Central memory CD8-positive, alpha-beta T cell (primary cell): ENCODE results near the gene C2orf78.
"Not testable (repeated sequence)": the region's sequence is repeated elsewhere in the genome, so short reads cannot be mapped to it uniquely, and the experiment has no call there.

Source experiments
- ATAC-seq: fragments of 150-1000 bp; cut with Tn5 transposase; replicated peaks from 2 replicates; pipeline ENCODE4 v1.10.0; 2022; ENCODE audit warnings: mild to moderate bottlenecking, moderate FRiP score, moderate number of reproducible peaks; ENCODE audit not compliant: poor library complexity, severe bottlenecking; ENCODE audit errors: extremely low read depth
- DNase-seq, 2 donors: peaks; one replicate each; pipeline ENCODE4 v3.0.0; 2021; ENCODE audit warnings: low spot score in 2 of 2
- H3K27ac Mint-ChIP-seq: one replicate; pipeline ENCODE4 v1.8.0; 2022; ENCODE audit warnings: low read depth, mild to moderate bottlenecking, moderate library complexity, mixed read lengths
- H3K27me3 Mint-ChIP-seq: one replicate; pipeline ENCODE4 v1.8.0; 2022; ENCODE audit warnings: mixed read lengths
- H3K36me3 Mint-ChIP-seq: one replicate; pipeline ENCODE4 v1.8.0; 2022; ENCODE audit warnings: mild to moderate bottlenecking, moderate library complexity, mixed read lengths; ENCODE audit not compliant: insufficient read depth
- H3K4me1 Mint-ChIP-seq: one replicate; pipeline ENCODE4 v1.8.0; 2022; ENCODE audit warnings: mixed read lengths
- H3K4me3 Mint-ChIP-seq: one replicate; pipeline ENCODE4 v1.8.0; 2022; ENCODE audit warnings: mild to moderate bottlenecking, moderate library complexity, mixed read lengths
- H3K9me3 Mint-ChIP-seq: one replicate; pipeline ENCODE4 v1.8.0; 2022; ENCODE audit warnings: mixed read lengths

The C2orf78 gene

GRCh38 chr2:73783883-73784282, at the start of gene C2orf78:
C2orf78 (plus strand) TSS chr2:73784183; CDS start chr2:73784310, 127 bp downstream.
- H3K4me1 Mint-ChIP-seq, H3K27ac Mint-ChIP-seq, H3K36me3 Mint-ChIP-seq: not testable (repeated sequence)

GRCh38 chr2:73736378-73736777, 47.6 kb upstream of the C2orf78 start:
- H3K9me3 Mint-ChIP-seq, result peaks cover 5% of the 10 kb centered on the region
- H3K4me1 Mint-ChIP-seq, result peaks cover 18% of the 10 kb centered on the region
- no peak for ATAC-seq
- H3K36me3 Mint-ChIP-seq, result peaks cover 32% of the 10 kb centered on the region
- DNase-seq, result no peak
- H3K4me3 Mint-ChIP-seq, result peak overlapping the region; percentile 92
- H3K27me3 Mint-ChIP-seq, result no peaks in the 10 kb centered on the region
- peak overlapping the region; percentile 85 for H3K27ac Mint-ChIP-seq

More at GRCh38 chr2:73783883-73784282, at the start of gene C2orf78:
- ATAC-seq, H3K4me3 Mint-ChIP-seq, DNase-seq, H3K9me3 Mint-ChIP-seq: not testable (repeated sequence)
- peaks cover 10% of the 10 kb centered on the region for H3K27me3 Mint-ChIP-seq

DNA sequence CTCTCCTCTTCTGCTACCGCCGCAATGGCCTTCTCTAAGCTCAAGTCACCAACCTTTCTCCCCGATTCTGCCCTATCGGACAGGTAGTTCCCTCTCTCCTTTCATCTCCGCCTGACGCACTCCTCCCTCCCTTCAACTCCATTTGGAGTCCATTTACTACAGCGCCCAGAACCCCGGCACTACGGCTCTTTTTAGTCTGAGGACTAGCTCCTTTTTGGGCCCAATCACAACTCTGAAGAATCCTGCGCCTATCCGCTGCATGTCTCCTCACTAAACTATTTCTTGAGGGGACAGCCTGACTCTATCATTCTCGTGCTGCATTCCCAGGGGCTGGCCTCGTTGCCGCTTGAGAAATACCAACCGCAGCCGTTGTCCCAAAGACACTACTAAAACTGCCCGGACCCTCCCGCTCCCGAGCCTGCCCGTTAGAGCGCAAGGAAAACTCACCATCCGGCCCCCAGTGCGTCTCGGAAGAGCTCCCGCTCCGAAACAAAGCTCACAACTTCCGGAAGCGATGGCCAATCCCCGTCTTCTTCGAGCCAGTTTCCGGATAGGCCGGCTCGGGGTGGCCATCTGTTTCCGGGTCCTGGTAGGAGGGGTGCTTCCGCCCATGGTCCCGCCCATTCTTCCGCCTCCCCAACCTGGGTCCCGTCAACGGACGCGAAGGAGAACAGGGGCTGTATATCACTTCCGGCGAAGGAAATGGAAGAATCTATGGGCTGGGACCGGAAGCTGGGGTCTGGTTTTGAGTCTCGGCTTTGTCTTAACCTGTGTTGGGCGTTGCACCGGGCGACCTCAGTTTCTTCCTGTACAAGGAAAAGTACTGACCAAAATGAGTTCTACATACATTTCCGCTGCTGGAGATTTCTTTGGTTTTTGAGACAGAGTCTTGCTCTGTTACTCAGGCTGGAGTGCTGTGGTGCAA, 46.9 kb upstream of the C2orf78 start, which contains the start of gene TPRKB:
TPRKB (minus strand) TSS at position 491 of the 925 bp plus-strand sequence. CDS start 2,776 bp downstream, outside the sequence.
- Mint-ChIP-seq H3K27me3 (no peaks in the 10 kb centered on the region), H3K9me3 (peaks cover 5% of the 10 kb centered on the region), H3K27ac (peak within 1 kb of the TSS; percentile 85), H3K4me1 (peaks cover 18% of the 10 kb centered on the region), H3K4me3 (peak within 1 kb of the TSS; percentile 92), H3K36me3 (peaks cover 30% of the 10 kb centered on the region)
- DNase-seq (peak; percentile 89 to 92), ATAC-seq (peak; percentile 98)

DNA sequence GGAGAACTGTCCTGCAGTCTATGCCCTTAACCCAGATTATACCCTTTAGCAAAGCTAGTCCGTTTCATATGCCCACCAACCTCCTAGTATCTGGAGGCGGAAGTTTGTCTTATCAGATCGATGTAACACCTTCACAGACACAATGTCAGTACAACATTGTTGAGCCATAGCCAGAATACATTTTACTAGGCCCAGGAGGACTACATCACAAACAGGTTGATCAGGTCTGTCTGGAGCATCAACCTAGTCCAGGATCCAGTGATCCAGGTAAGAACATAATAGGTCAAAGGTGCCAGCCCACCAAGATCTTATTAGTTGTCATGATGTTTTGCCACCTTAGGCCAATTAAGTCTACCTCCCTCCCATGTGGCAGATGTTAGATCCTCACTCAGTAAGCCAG, 44.9 kb upstream of the C2orf78 start:
- peaks cover 18% of the 10 kb centered on the region for H3K4me1 Mint-ChIP-seq
- peaks cover 5% of the 10 kb centered on the region for H3K9me3 Mint-ChIP-seq
- no peak for DNase-seq
- no peaks in the 10 kb centered on the region for H3K27me3 Mint-ChIP-seq
- no peak overlapping the region for H3K4me3 Mint-ChIP-seq
- peaks cover 22% of the 10 kb centered on the region for H3K36me3 Mint-ChIP-seq
- ATAC-seq, result no peak
- no peak overlapping the region for H3K27ac Mint-ChIP-seq

GRCh38 chr2:73740767-73741166, 43.2 kb upstream of the C2orf78 start:
- Mint-ChIP-seq H3K27ac (no peak overlapping the region), H3K36me3 (peaks cover 20% of the 10 kb centered on the region), H3K9me3 (peaks cover 5% of the 10 kb centered on the region), H3K4me3 (no peak overlapping the region), H3K27me3 (no peaks in the 10 kb centered on the region), H3K4me1 (peaks cover 18% of the 10 kb centered on the region)
- no peak for DNase-seq
- ATAC-seq, result no peak

GRCh38 chr2:73746015-73746876, 37.7 kb upstream of the C2orf78 start:
- no peak overlapping the region for H3K27ac Mint-ChIP-seq
- DNase-seq, result no peak
- no peaks in the 10 kb centered on the region for H3K27me3 Mint-ChIP-seq
- peaks cover 19% of the 10 kb centered on the region for H3K36me3 Mint-ChIP-seq
- H3K4me3 Mint-ChIP-seq, result no peak overlapping the region
- ATAC-seq, result no peak
- H3K4me1 Mint-ChIP-seq, result no peaks in the 10 kb centered on the region
- no peaks in the 10 kb centered on the region for H3K9me3 Mint-ChIP-seq

- no peak overlapping the region for H3K27ac Mint-ChIP-seq
- ATAC-seq, result no peak
- no peaks in the 10 kb centered on the region for H3K9me3 Mint-ChIP-seq
- H3K27me3 Mint-ChIP-seq, result no peaks in the 10 kb centered on the region
- peaks cover 17% of the 10 kb centered on the region for H3K36me3 Mint-ChIP-seq
- no peak overlapping the region for H3K4me3 Mint-ChIP-seq
- no peak for DNase-seq
- no peaks in the 10 kb centered on the region for H3K4me1 Mint-ChIP-seq
These were observed 37.1 kb upstream of the C2orf78 start for GRCh38 chr2:73746877-73747208.

GRCh38 chr2:73749314-73749713, 34.7 kb upstream of the C2orf78 start:
- no peak for DNase-seq
- Mint-ChIP-seq H3K4me3 (no peak overlapping the region), H3K27me3 (no peaks in the 10 kb centered on the region), H3K9me3 (peaks cover 2% of the 10 kb centered on the region), H3K4me1 (peaks cover 2% of the 10 kb centered on the region), H3K27ac (no peak overlapping the region), H3K36me3 (peaks cover 22% of the 10 kb centered on the region)
- no peak for ATAC-seq

DNA sequence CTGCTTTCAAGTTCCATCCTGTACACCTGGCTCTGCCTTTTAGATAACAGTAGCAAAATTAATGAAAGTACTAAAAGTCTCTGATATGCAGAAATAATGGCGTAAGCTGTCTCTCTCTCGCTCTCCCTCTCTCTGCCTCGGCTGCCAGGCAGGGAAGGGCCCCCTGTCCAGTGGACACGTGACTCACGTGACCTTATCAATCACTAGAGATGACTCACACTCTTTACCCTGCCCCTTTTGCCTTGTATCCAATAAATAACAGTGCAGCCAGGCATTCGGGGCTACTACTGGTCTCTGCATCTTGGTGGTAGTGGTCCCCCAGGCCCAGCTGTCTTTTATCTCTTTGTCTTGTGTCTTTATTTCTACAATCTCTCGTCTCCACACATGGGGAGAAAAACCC, 29.7 kb upstream of the C2orf78 start:
- H3K9me3 Mint-ChIP-seq, ATAC-seq, H3K4me1 Mint-ChIP-seq, DNase-seq, H3K27ac Mint-ChIP-seq, H3K27me3 Mint-ChIP-seq, H3K4me3 Mint-ChIP-seq: not testable (repeated sequence)
- H3K36me3 Mint-ChIP-seq, result peaks cover 33% of the 10 kb centered on the region

DNA sequence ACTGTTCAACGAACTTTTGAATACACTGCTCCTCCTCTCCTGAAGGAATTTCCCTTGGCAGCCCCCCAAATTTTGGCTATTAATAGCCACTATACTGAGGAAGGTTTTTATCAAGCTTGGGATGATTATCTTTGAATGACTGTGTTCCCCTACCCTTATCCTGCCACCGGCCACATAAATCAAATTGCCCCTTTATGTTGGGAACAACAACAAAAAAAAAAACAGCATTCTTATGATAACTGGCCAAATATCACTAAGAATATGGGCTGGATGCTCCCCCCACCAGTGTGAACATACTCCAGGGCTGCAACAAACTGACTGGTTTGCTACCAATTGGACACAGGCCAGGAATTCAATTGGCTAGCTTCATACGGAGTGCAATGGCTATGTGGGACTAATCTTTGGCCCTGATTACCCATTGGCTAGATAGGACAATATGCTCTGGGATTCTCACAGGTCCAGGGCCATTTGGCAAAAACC, 24.7 kb upstream of the C2orf78 start:
- peaks cover 56% of the 10 kb centered on the region for H3K36me3 Mint-ChIP-seq
- no peak overlapping the region for H3K27ac Mint-ChIP-seq
- ATAC-seq (no peak), DNase-seq (no peak)
- H3K4me1 Mint-ChIP-seq, result peaks cover 3% of the 10 kb centered on the region
- H3K4me3 Mint-ChIP-seq, result no peak overlapping the region
- peaks cover 3% of the 10 kb centered on the region for H3K9me3 Mint-ChIP-seq
- no peaks in the 10 kb centered on the region for H3K27me3 Mint-ChIP-seq

GRCh38 chr2:73759904-73760303, 24.1 kb upstream of the C2orf78 start:
- DNase-seq, result no peak
- Mint-ChIP-seq H3K27ac (no peak overlapping the region), H3K36me3 (peaks cover 54% of the 10 kb centered on the region), H3K4me1 (no peaks in the 10 kb centered on the region), H3K9me3 (no peaks in the 10 kb centered on the region), H3K27me3 (no peaks in the 10 kb centered on the region), H3K4me3 (no peak overlapping the region)
- ATAC-seq, result no peak

DNA sequence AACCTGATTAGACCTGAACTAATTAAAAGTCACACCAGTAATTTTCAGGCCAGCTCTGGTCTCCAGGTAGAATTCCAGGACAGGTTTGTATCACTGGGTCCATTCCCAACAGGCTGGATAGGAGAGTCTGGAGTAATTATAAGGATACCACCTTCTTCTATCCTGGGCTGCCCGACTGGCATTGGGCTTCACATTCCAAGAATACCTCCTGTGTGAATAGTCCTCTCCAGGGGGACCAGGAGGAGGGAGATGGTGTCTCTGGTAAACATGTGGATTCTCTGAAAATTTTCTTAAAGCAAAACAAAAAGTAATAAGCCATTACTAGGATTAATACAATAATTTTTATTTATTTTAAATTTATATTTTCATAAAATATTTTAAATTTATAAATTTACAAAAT, 21.4 kb upstream of the C2orf78 start:
- no peak overlapping the region for H3K4me3 Mint-ChIP-seq
- peaks cover 64% of the 10 kb centered on the region for H3K36me3 Mint-ChIP-seq
- peak overlapping the region; percentile 32 for H3K27ac Mint-ChIP-seq
- peaks cover under 1% of the 10 kb centered on the region for H3K4me1 Mint-ChIP-seq
- no peak for DNase-seq
- H3K27me3 Mint-ChIP-seq, result no peaks in the 10 kb centered on the region
- H3K9me3 Mint-ChIP-seq, result no peaks in the 10 kb centered on the region
- ATAC-seq, result no peak
